ENCODE results near the gene PCBP2. TPM values are rescaled to one million over a fixed set of nuclear protein-coding genes. Genes with fewer than 3 reads are reported as not detected.

PCBP2 gene
- total RNA-seq, 1 experiment from 2014 or later = 856 TPM

- no TSS peak for BruUV-seq (replicated peaks)
- POLR2A ChIA-PET = no interaction called here
- CTCF ChIA-PET = interaction anchor here (1.0 kb wide), 1 partner anchor 28 kb away, joined by 3 read pairs; no protein-coding TSS in a partner anchor
- Histone ChIP-seq H3K4me2 (ENCODE audit: low read length) (no peak overlapping the region), H3K27ac (ENCODE audit: low read depth, low read length) (no peak overlapping the region), H3K4me1 (ENCODE audit: control insufficient read depth in 1 of 2, insufficient read depth in 2 of 2, low read length in 2 of 2) (no peaks in the 10 kb centered on the region), H3K9me2 (ENCODE audit: insufficient read depth) (no peaks in the 10 kb centered on the region), H3K27me3 (ENCODE audit: insufficient read depth, low read length) (no peaks in the 10 kb centered on the region), H2AFZ (ENCODE audit: low read depth, low read length, poor library complexity, severe bottlenecking) (no peak overlapping the region), H3K9ac (ENCODE audit: low read length) (no peak overlapping the region), H3K79me2 (ENCODE audit: insufficient read depth, low read length) (no peaks in the 10 kb centered on the region), H4K20me1 (ENCODE audit: insufficient read depth) (no peaks in the 10 kb centered on the region), H3K36me3 (ENCODE audit: control insufficient read depth in 1 of 2, insufficient read depth in 2 of 2, low read length in 2 of 2) (peaks cover 14 to 16% of the 10 kb centered on the region in 2 experiments; a peak in 3 of 4 replicates), H3K9me3 (ENCODE audit: control insufficient read depth in 1 of 2, insufficient read depth in 1 of 2, low read depth in 1 of 2, low read length in 2 of 2) (no peaks in the 10 kb centered on the region), H3K4me3 (replicated peaks in 1 of 2; ENCODE audit: low read depth in 1 of 2, low read length in 2 of 2) (no peak overlapping the region)
- TF ChIP-seq EGR1 (IDR thresholded peaks at IDR 0.05; ENCODE audit: low read depth) (no peak), SP1 (IDR thresholded peaks at IDR 0.05; ENCODE audit: low read depth) (no peak), CBX3 (IDR thresholded peaks at IDR 0.05; ENCODE audit: low read depth) (no peak), RAD21 (IDR thresholded peaks at IDR 0.05; ENCODE audit: low read depth) (no peak), ZNF274 (IDR thresholded peaks at IDR 0.05; ENCODE audit: low read depth, low read length) (no peak), YY1 (IDR thresholded peaks at IDR 0.05; ENCODE audit: extremely low read depth, insufficient replicate concordance, low read depth, low read length) (no peak)
- DNase-seq (ENCODE audit: low read depth, low spot score) (no peak), ATAC-seq (no peak)
- RAD21 ChIA-PET (ENCODE audit: low non-redundant PET in 1 of 2, low total read pairs in 2 of 2, uncharacterized antibody in 2 of 2, unreplicated experiment in 2 of 2) = no interaction called here
- intact Hi-C loops (cut with micrococcal nuclease) = no loop called here
Measured at GRCh38 chr12:53515291-53515680, 63.4 kb downstream of the PCBP2 start.

- H3K9ac ChIP-seq (ENCODE audit: low read length) = no peak overlapping the region
- no peaks in the 10 kb centered on the region for H3K27me3 ChIP-seq (ENCODE audit: insufficient read depth, low read length)
- peaks cover 16 to 20% of the 10 kb centered on the region in 2 experiments; a peak in 3 of 4 replicates for H3K36me3 ChIP-seq (ENCODE audit: control insufficient read depth in 1 of 2, insufficient read depth in 2 of 2, low read length in 2 of 2)
- POLR2A ChIA-PET = no interaction called here
- no peaks in the 10 kb centered on the region for H3K79me2 ChIP-seq (ENCODE audit: insufficient read depth, low read length)
- no peak overlapping the region for H3K4me2 ChIP-seq (ENCODE audit: low read length)
- H3K9me3 ChIP-seq (ENCODE audit: control insufficient read depth in 1 of 2, insufficient read depth in 1 of 2, low read depth in 1 of 2, low read length in 2 of 2) = no peaks in the 10 kb centered on the region
- H3K4me1 ChIP-seq (ENCODE audit: control insufficient read depth in 1 of 2, insufficient read depth in 2 of 2, low read length in 2 of 2) = no peaks in the 10 kb centered on the region
- DNase-seq (ENCODE audit: low read depth, low spot score) (no peak), ATAC-seq (no peak)
- no peak overlapping the region for H3K27ac ChIP-seq (ENCODE audit: low read depth, low read length)
- no peak overlapping the region for H2AFZ ChIP-seq (ENCODE audit: low read depth, low read length, poor library complexity, severe bottlenecking)
- no peaks in the 10 kb centered on the region for H3K9me2 ChIP-seq (ENCODE audit: insufficient read depth)
- CTCF ChIA-PET = no interaction called here
- H3K4me3 ChIP-seq (replicated peaks in 1 of 2; ENCODE audit: low read depth in 1 of 2, low read length in 2 of 2) = no peak overlapping the region
- RAD21 ChIA-PET (ENCODE audit: low non-redundant PET in 1 of 2, low total read pairs in 2 of 2, uncharacterized antibody in 2 of 2, unreplicated experiment in 2 of 2) = no interaction called here
- BruUV-seq (replicated peaks) = no TSS peak
- H4K20me1 ChIP-seq (ENCODE audit: insufficient read depth) = no peaks in the 10 kb centered on the region
- intact Hi-C loops (cut with micrococcal nuclease) = no loop called here
- TF ChIP-seq SIN3A (IDR thresholded peaks at IDR 0.05; ENCODE audit: low read depth) (no peak), CEBPB (IDR thresholded peaks at IDR 0.05; ENCODE audit: low read depth) (no peak), FOSL1 (IDR thresholded peaks at IDR 0.05; ENCODE audit: low read depth) (no peak), POLR2A (IDR thresholded peaks at IDR 0.05; ENCODE audit: borderline replicate concordance, extremely low read depth, insufficient read depth, insufficient read length) (no peak), SRF (IDR thresholded peaks at IDR 0.05; ENCODE audit: low read depth) (no peak), ELF1 (IDR thresholded peaks at IDR 0.05; ENCODE audit: borderline replicate concordance, low read depth) (no peak), MAX (IDR thresholded peaks at IDR 0.05) (no peak), YY1 (IDR thresholded peaks at IDR 0.05; ENCODE audit: extremely low read depth, insufficient replicate concordance, low read depth, low read length) (no peak), ZNF274 (IDR thresholded peaks at IDR 0.05; ENCODE audit: low read depth, low read length) (no peak), EZH2phosphoT487 (IDR thresholded peaks at IDR 0.05; ENCODE audit: borderline replicate concordance) (no peak), CBX3 (IDR thresholded peaks at IDR 0.05; ENCODE audit: low read depth) (no peak), RAD21 (IDR thresholded peaks at IDR 0.05; ENCODE audit: low read depth) (no peak)
- TF ChIP-seq, protein P1, sequence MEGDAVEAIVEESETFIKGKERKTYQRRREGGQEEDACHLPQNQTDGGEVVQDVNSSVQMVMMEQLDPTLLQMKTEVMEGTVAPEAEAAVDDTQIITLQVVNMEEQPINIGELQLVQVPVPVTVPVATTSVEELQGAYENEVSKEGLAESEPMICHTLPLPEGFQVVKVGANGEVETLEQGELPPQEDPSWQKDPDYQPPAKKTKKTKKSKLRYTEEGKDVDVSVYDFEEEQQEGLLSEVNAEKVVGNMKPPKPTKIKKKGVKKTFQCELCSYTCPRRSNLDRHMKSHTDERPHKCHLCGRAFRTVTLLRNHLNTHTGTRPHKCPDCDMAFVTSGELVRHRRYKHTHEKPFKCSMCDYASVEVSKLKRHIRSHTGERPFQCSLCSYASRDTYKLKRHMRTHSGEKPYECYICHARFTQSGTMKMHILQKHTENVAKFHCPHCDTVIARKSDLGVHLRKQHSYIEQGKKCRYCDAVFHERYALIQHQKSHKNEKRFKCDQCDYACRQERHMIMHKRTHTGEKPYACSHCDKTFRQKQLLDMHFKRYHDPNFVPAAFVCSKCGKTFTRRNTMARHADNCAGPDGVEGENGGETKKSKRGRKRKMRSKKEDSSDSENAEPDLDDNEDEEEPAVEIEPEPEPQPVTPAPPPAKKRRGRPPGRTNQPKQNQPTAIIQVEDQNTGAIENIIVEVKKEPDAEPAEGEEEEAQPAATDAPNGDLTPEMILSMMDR (IDR thresholded peaks at IDR 0.05 in 2 of 3, conservative IDR thresholded peaks at IDR 0.05 in 1 of 3; ENCODE audit: borderline replicate concordance in 1 of 3, insufficient read depth in 1 of 3, low read depth in 2 of 3, low read length in 2 of 3) = no peak
Measured at GRCh38 chr12:53516758-53517455, 65.0 kb downstream of the PCBP2 start.
